Type B pancreatic cell (in vitro differentiated cells): Measurements from ENCODE around the gene FLT1. TPM values are rescaled to one million over a fixed set of nuclear protein-coding genes. Genes with fewer than 3 reads are reported as not detected.

ENCODE experiments used
- DNase-seq: peaks from one replicate; pipeline ENCODE4 v3.0.0; 2021; ENCODE audit warnings: mixed read lengths; ENCODE audit not compliant: unreplicated experiment; ENCODE audit errors: extremely low spot score
- H3K27ac Mint-ChIP-seq: 2 replicates; pipeline ENCODE4 v1.8.0; 2021; ENCODE audit warnings: mild to moderate bottlenecking, mixed read lengths
- H3K27me3 Mint-ChIP-seq: 2 replicates; pipeline ENCODE4 v1.8.0; 2021; ENCODE audit warnings: mixed read lengths
- H3K36me3 Mint-ChIP-seq: 2 replicates; pipeline ENCODE4 v1.8.0; 2021; ENCODE audit warnings: mixed read lengths
- H3K4me1 Mint-ChIP-seq: one replicate; pipeline ENCODE4 v1.8.0; 2021; ENCODE audit warnings: mixed read lengths; ENCODE audit not compliant: unreplicated experiment
- H3K4me3 Mint-ChIP-seq: 2 replicates; pipeline ENCODE4 v1.8.0; 2021; ENCODE audit warnings: mild to moderate bottlenecking, mixed read lengths
- H3K9me3 Mint-ChIP-seq: 2 replicates; pipeline ENCODE4 v1.8.0; 2021; ENCODE audit warnings: mixed read lengths
- CTCF ChIP-seq: fragments of 200-600 bp; sonication (generic); conservative IDR thresholded peaks from 2 replicates; pipeline ENCODE4 v1.5.0; 2021; ENCODE audit warnings: antibody characterized with exemption, mild to moderate bottlenecking
- total RNA-seq: library from RNA; stranded (reverse); gene quantifications from 2 replicates; pipeline ENCODE4 v1.2.1, GENCODE V29; 2021; ENCODE audit warnings: low replicate concordance

Gene FLT1
- total RNA-seq, 1 donor from 2014 or later = 1.3 TPM

- Mint-ChIP-seq H3K4me3 (no peak overlapping the region), H3K27ac (no peak overlapping the region), H3K27me3 (peaks cover 73% of the 10 kb centered on the region), H3K4me1 (no peaks in the 10 kb centered on the region), H3K9me3 (no peaks in the 10 kb centered on the region), H3K36me3 (no peaks in the 10 kb centered on the region)
- no peak for TF ChIP-seq CTCF
- no peak for DNase-seq
These were observed 3.7 kb upstream of the FLT1 start for GRCh38 chr13:28498481-28499115.

- TF ChIP-seq CTCF = no peak
- Mint-ChIP-seq H3K9me3 (no peaks in the 10 kb centered on the region), H3K27me3 (peaks cover 80% of the 10 kb centered on the region), H3K36me3 (no peaks in the 10 kb centered on the region), H3K4me1 (no peaks in the 10 kb centered on the region), H3K27ac (no peak overlapping the region), H3K4me3 (no peak overlapping the region)
- DNase-seq = no peak
These were observed 2.4 kb upstream of the FLT1 start for GRCh38 chr13:28497143-28497876.

- Mint-ChIP-seq H3K4me3 (peak overlapping the region; percentile 78), H3K4me1 (no peaks in the 10 kb centered on the region), H3K36me3 (no peaks in the 10 kb centered on the region), H3K27me3 (peaks cover 86% of the 10 kb centered on the region), H3K9me3 (no peaks in the 10 kb centered on the region), H3K27ac (peak overlapping the region; percentile 27)
- no peak for DNase-seq
- no peak for TF ChIP-seq CTCF
These were observed 1.2 kb upstream of the FLT1 start for GRCh38 chr13:28496188-28496564.

GRCh38 chr13:28495538-28496187, 735 bp upstream of the FLT1 start:
- no peaks in the 10 kb centered on the region for H3K4me1 Mint-ChIP-seq
- no peaks in the 10 kb centered on the region for H3K9me3 Mint-ChIP-seq
- no peaks in the 10 kb centered on the region for H3K36me3 Mint-ChIP-seq
- no peak for TF ChIP-seq CTCF
- peak overlapping the region; percentile 27 for H3K27ac Mint-ChIP-seq
- no peak for DNase-seq
- peak overlapping the region; percentile 73 for H3K4me3 Mint-ChIP-seq
- peaks cover 91% of the 10 kb centered on the region for H3K27me3 Mint-ChIP-seq

GRCh38 chr13:28494504-28494777, 487 bp downstream of the FLT1 start:
- peak overlapping the region; percentile 59 for H3K4me3 Mint-ChIP-seq
- TF ChIP-seq CTCF = no peak
- H3K36me3 Mint-ChIP-seq = no peaks in the 10 kb centered on the region
- H3K9me3 Mint-ChIP-seq = no peaks in the 10 kb centered on the region
- H3K27ac Mint-ChIP-seq = no peak overlapping the region
- H3K27me3 Mint-ChIP-seq = peaks cover 91% of the 10 kb centered on the region
- DNase-seq = no peak
- no peaks in the 10 kb centered on the region for H3K4me1 Mint-ChIP-seq
